ENCODE results near the gene NPC1L1.
A peak's percentile ranks its signal among the peaks of the same experiment; 100 is the strongest.
"Not testable (repeated sequence)": the region's sequence is repeated elsewhere in the genome, so short reads cannot be mapped to it uniquely, and the experiment has no call there.

Gene NPC1L1

DNA sequence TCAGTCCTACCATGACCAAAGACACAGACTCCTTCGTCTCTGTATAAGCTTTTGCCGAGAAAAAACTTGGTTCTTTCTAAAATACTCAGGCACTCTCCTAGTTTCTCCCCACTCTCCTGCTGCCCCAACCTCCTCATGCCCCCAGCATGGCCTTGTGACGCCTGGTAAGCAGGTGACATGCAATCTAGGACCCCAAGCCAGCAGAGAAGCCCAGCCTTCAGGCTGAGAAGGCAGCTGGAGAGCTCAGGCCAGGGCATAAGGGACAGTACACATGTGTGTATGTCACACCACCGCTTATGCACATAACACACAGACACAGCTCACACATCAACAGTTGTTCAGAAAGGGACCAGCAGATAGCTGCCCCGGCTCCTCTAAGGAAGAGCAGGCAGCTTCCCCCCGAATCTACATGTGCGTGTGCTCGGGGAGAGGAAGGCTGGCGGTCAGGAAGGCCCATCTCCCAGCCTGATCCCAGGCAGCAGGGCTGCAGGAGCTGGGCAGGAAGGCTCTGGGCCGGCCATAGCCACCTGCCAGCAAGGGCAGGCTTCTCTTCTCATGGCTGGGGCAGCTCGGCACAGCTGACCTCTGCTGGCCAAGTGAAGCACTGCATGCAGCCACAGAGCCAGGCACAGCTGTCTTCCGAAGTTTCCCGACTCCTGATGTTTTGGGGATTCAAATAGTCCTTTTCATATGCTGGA lies 24.1 kb upstream of the NPC1L1 start:
- DNase-seq (ENCODE audit: insufficient read length, low spot score): peak; percentile 45
- peak; percentile 66 for FAIRE-seq

DNA sequence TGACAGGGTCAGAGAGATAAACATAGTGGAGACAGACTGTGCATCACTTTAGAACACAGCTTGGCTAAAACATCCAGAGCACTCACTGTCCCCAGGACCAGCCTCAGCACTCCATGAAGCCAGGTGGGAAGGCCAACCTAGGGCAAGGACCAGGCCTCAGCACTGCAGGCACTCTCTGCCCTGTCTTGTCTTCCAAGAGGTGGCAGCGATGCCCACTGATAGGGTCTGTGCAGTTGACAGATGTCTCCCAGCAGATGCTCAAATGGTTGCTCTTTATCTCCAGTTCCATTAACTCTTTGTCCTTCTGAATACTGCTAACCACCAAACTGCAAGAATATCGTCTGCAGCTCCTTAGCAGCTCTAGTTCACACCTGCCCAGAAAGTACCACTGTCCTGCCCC lies 23.5 kb upstream of the NPC1L1 start:
- FAIRE-seq (no peak), DNase-seq (ENCODE audit: insufficient read length, low spot score) (no peak)

DNA sequence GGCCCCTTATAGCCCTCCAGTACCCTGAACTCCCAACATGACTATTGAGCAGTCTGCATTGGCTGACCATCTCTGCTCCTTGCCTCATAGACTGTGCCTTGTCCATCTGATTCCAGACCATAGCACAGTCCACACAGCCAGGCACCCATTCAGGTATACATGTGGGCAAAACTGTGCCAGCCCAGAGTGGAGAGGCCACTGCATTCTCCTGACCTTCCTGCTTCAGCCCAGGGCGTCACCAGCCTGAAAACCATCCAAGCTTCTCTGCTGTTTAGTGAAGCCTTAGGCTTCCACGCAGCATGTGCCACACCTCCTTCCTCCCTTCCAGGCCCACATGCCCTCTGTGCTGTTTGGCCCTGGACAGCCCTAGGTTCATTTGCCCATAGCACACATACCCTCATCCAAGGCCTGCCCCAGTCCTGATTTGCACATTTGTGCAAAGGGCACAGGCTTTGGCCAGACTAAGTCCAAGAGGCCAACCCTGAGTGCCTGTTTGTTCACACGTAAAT lies 22.1 kb upstream of the NPC1L1 start:
- DNase-seq (ENCODE audit: insufficient read length, low spot score): no peak
- FAIRE-seq: no peak

DNA sequence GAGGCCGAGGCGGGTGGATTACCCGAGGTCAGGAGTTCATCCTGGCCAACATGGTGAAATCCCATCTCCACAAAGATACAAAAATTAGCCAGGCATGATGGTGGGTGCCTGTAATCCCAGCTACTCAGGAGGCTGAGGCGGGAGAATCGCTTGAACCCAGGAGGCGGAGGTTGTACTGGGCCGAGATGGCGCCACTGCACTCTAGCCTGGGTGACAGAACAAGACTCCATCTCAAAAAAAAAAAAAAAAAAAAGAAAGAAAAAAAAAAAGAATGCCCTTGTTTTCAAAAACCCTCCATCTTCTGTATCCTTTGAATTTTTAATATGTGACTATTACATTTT lies 21.5 kb upstream of the NPC1L1 start:
- DNase-seq (ENCODE audit: insufficient read length, low spot score); FAIRE-seq: not testable (repeated sequence)

DNA sequence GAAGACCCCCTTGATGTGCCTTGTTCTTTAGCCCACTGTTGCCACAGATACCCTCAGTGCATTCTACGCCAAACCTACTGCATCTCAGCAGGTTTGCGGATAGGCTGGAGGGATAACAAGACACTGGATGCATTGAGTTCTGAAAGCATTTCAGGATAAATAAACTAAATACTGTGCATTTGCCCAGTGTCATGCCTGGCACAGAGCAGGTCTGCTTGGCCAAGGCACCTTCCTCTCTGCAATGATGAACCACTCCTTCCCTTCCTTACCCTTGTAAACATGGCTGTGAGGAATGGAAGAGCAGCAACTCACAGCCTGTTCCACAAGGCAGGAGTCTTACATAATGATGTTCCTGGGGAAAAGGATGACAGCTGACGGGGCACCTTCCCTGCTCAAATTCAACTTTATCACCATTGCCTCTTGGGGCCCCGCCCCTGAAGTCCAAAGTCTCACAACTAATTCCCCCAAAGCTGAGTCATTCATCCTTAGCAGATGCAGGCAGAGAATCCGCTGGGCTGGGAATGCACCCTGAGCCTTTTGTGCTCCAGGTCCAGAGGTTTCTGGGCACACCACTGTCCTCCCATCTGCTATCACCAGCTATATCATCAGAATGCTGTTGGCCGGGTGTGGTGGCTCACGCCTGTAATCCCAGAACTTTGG lies 21.0 kb upstream of the NPC1L1 start:
- no peak for FAIRE-seq
- DNase-seq (ENCODE audit: insufficient read length, low spot score): no peak

DNA sequence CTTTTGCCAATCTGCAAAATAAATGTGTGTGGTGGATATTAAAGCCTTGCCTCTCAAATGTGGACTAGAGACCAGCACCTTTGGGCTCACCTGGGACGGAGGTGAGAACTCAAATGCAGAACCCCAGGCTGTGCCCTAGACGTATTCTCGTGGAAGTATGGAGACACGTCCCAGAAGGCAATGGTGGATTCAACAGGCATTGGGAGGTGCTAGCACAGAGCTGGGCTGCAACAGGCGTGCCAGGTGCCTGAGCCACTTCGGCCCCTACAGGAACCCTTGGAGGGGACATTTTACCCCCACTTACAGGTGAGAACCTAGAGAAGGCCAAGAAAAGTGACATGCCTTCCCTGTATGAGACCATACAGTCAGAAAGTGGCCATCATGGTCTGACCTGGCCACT lies 20.4 kb upstream of the NPC1L1 start:
- DNase-seq (ENCODE audit: insufficient read length, low spot score) (no peak), FAIRE-seq (no peak)

DNA sequence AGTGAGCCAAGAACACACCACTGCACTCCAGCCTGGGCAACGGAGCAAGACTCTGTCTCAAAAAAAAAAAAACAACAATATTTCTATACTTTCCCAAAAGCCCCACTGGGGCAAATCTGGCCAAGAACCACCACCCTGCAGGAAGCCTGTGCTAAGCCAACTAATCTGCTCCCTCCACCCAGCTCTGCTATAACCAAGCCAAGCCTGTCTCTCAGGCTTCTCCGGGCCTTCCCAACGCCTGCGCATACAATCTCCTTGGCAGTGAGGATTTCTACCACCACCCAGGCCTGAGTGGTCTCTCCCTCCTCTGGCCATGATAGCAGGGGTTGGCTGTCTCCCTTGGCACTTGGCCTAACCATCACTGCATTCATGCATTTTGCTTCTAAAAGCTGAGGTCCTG lies 18.4 kb upstream of the NPC1L1 start:
- DNase-seq (ENCODE audit: insufficient read length, low spot score): no peak
- FAIRE-seq: no peak

DNA sequence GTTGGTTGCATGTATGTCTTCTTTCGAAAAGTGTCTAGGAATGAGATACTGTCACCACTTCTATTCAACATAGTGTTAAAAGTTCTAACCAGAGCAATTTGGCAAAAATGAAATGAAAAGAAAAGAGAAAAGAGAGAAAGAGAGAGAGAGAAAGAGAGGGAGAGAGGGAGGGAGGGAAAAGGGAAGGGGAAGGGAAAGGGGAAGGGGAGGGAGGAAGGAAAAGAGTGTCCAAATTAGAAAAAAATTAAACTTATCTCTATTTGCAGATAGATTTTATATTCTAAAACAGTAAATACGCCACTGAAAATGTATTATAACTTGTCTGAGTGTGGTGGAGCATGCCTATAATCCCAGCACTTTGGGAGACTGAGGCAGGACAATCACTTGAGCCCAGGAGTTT lies 16.4 kb upstream of the NPC1L1 start:
- FAIRE-seq (no peak), DNase-seq (ENCODE audit: insufficient read length, low spot score) (no peak)

DNA sequence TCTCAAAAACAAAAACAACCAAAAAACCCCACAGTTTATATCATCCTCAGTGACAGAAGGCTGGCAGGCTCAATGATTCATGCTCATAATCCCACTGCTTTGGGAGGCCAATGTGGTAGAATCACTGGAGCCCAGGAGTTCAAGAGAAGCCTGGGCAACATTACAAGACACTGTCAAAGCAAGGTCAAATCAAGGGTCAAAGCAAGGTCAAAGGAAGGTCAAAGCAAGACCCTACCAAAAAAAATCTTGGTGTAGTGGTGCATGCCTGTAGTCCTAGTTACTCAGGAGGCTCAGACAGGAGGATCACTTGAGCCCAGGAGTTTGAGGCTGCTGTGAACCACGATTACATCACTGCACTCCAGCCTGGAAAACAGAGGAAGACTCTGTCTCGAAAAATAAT lies 14.2 kb upstream of the NPC1L1 start:
- FAIRE-seq (no peak), DNase-seq (ENCODE audit: insufficient read length, low spot score) (no peak)

DNA sequence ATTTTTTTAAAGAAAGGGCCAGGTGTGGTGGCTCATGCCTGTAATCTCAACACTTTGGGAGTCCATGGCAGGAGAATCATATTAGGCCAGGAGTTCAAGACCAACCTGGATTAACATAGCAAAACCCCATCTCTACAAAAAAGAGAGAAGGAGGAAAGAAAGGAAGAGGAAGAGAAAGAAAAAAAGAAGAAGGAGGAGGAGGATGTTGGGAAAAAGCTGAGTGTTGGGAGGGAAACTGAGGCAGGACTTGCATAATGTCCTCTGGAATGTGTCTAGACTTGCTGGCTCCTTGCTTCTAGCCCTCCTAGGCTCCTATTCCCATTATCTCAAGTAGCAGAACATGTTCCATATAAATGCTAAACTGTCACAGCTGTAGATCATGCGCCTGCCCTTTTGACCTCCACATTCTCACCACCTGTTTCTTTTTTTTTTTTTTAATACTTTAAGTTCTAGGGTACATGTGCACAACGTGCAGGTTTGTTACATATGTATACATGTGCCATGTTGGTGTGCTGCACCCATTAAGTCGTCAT lies 11.4 kb upstream of the NPC1L1 start:
- not testable (repeated sequence) for FAIRE-seq; DNase-seq (ENCODE audit: insufficient read length, low spot score)

DNA sequence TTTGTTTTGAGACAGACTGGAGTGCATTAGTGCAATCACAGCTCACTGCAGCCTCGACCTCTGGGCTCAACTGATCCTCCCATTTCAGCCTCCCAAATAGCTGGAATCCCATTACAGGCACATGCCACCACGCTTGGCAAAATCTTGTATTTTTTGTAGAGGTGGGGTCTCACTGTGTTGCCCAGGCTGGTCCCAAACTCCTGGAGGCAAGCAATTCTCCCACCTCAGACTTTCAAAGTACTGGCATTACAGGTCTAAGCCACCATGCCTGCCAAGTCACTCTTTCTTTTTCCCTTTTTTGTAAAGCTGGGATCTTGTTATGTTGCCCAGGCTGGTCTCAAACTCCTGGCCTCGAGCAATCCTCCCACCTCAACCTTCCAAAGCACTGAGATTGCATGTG lies 8.3 kb upstream of the NPC1L1 start:
- no peak for FAIRE-seq
- no peak for DNase-seq (ENCODE audit: insufficient read length, low spot score)

DNA sequence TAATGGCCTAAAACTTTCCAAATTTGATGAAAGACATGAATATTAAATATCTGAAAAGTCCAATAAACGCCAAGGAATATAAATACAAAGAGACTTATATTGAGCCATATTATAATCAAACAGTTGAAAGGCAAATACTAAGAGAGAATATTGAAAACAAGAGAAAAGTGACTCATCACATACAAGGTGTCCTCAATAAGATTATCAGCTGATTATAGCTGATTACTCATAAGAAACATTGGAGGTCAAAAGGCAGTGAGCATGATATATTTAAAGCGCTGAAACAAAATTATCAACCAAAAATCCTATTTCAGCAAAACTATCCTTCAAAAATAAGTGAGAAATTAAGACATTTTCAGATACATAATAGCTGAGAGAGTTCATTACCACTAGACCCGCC lies 7.8 kb upstream of the NPC1L1 start:
- DNase-seq (ENCODE audit: insufficient read length, low spot score): no peak
- FAIRE-seq: no peak

DNA sequence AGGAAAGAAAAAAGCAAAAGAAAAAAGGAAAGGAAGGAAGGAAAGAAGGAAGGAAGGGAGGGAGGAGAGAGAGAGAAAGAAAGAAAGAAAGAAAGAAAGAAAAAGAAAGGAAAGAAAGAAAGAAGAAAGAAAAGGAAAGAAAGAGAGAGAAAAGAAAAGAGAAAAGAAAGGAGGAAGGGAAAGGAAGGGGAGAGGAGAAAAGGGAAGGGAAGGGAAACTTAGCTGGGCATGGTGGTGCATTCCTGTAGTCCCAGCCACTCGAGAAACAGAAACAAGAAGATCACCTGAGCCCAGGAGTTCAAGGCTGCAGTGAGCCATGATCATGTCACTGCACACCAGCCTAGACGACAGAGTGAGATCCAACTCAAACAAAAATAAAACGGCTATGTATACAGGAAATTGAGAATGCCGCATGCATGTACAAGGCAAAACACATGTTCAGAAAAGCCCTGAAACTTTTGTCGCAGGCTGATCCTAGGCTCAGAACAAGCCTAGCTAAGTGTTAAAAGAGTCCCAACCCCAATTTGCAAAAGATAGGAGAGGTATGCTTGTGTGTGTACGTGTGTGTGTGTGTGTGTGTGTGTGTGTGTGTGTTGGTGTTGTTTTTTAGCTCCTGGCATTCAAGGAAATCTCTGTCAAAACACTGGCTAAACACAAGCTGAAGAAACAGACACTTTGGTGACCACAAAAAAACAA lies 6.6 kb upstream of the NPC1L1 start:
- FAIRE-seq: no peak
- no peak for DNase-seq (ENCODE audit: insufficient read length, low spot score)

DNA sequence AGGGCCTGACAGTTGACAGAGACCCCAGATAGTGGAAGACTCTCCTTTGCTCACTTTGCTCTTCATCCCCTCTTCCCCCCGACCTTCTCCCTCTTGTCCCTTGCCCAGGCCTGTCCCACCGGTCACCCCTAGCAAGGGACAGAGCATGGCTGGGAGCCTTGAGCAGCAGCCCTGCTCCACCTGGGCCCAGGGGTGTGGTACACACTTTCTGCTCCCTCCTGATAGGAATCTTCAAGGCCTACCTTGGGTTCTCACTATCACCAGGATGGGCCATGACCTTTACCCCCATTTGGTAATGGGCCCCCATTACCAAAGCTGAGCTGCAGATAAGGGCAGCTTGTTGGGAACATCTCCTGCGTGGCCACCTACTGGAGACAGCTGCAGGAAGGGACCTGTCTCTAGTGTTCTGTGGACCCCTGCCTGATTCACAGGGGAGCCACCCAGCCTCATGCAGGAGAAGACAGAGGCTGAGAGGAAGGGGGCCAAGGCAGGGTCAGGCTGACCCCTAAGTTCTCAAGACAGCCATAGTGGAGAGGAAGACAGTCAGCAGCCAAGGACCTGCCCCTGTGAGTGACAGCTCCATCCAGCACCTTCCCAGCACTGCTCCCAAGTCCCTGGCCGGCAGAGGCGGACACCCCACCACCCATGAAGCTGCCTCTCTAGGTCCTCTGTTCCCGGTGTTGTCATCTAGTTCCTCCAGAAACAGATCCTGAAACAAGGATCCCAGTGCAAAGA lies 913 bp upstream of the NPC1L1 start:
- DNase-seq (ENCODE audit: insufficient read length, low spot score) (no peak), FAIRE-seq (no peak)

DNA sequence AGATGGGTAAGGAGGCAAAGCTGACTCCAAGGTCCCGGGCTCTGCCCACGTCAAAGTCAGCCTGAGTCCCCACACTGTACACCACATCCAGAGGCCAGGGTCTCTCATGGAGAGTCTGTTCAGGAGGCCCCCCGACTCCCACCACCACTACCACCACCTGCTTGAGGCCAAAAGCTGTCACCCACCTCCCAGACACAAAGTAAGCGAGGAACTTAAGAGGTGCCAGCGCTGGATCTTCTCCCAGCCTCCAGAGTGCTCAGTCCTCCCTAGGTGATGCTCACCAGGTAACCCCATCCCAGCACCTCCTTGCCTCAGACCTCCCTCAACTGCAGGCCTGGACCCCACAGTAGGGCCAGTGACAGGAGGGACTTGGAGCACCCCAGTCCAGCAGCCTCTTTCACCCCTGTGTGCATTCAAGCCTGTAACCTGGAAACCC lies 520 bp downstream of the NPC1L1 start:
- FAIRE-seq: no peak
- no peak for DNase-seq (ENCODE audit: insufficient read length, low spot score)

DNA sequence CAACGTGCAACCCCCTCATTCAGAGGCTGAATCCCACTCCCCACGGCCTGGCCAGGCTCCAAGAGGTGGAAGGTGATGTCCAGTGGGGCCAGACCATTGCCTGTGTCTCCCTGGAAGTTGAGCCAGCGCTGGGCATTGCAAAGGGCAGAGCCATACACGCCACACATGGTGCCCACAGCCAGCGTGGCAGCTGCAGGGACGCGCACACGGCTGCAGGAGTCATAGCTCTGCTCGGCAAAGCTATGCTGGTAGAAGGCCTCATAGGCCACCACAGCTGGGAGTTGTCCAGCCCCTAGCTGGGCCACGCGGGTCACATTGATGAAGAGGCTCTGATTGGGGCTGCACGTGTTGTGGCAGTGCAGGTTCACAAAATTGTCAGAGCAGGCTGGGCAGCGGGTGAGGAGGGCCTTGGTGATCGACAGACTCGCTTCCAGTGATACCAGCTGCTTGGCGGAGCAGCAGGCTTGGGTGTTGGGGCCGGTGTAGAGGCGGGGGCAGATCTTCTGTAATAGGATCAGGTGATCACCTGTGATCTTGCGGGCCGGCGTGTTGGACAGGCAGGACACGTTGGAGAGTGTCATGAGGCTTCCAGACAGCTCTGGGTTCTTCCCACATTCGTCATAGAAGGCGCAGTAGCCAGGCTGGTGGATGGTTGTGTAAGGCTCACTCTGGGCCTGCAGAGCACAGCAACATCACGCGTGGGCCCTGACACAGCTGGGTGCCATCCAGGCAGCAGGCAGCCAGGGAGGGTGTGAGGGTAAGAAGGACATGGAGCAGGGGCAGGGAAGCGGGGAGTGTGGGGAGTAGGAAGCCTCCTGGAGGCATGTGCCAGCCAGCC lies 1.2 kb downstream of the NPC1L1 start:
- DNase-seq (ENCODE audit: insufficient read length, low spot score) (no peak), FAIRE-seq (no peak)

DNA sequence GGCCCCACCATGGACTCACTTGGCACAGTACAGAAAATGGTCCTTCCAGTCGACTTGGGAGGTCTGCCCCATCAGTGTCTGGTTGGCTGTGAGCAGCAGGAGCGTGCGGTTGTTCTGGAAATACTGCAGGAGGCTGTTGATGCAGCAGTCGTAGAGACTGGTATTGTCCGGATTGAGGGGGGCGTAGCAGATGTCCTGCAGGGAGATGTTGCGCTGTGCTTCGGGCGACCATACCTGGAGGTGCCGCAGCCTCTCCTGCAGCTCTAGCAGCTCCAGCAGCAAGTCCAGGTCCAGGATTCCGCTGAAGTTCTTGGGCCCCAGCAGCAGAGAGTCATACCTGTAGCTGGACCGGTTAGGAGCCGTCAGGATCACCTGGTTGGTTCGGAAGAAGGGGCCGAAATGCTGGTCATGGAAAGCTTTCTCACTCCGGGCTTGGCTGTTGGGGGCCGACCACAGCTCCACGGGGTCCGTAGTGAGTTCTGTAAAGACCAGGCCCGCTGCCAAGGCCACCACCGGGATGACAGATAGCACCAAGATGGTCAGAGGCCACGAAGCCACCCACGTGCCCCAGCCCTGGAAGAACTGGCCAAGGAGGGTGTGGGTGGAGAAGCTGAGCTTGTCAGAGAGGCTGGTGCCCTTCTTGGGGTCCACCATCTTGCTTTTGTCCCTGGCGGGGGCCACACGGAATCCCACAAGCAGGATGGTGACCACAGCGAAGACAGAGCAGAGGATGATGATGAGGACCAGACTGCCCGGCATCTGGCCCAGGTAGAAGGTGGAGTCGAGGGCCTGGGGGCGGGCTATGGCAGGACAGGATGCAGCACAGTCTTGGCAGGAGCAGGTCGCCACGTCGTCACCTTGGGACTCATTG lies 2.1 kb downstream of the NPC1L1 start:
- FAIRE-seq (no peak), DNase-seq (ENCODE audit: insufficient read length, low spot score) (no peak)

DNA sequence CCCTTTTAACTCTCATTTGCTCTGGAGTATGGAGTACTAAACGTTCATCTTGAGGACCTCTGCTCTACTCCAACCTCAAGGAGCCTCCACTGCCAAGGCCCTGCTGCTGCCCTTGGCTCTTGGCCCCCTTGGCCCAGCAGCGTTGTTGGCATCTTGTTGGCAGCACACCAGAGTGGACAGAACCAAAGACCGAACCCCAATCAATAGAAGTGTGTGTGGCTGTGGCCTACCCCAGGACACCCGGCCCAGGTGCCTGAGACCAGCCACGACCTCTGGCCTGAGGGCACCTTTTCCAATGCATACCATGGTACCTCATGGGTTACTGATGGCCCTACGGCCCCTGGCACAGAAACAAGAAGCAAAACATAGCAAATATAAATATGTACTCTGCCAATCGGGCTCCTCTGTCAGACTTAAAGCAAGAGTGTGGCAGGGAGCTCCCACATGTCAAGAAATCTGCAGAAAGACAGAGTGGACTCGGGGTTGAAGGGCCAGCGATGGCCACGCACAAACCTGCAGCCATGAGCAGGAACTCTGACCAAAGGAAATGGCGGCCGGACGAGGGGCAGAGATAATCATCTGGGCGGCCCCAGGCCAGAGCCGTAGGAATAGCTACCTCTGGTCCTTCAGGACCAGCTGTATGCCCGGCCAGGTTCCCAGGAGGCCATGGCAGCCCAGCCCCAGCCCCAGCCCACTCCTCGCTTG lies 2.9 kb downstream of the NPC1L1 start:
- DNase-seq (ENCODE audit: insufficient read length, low spot score): no peak
- FAIRE-seq: no peak

DNA sequence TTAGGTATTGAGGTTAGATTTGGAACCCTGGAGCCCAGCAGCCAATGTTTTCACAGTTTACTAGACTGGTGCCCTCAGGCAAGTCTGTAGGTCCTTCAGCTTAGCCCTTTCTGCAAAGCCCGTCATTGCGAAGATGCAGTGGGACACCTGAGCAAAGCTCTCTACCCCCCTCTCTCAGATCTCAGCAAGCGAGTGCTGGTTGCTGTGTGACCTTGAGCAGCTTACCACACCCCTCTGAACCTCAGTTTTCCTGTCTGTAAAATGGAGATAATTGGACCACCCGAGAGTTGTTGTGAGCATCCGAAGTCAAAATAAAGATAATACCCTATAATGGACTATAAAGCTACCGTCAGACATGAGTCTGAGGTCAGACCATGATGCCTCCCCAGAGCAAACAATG lies 3.7 kb downstream of the NPC1L1 start:
- FAIRE-seq: no peak
- no peak for DNase-seq (ENCODE audit: insufficient read length, low spot score)

All from GM19239 (cell line).